TTC549 (cell line): Measurements from ENCODE around the gene EHF.
"Not testable (repeated sequence)": the region's sequence is repeated elsewhere in the genome, so short reads cannot be mapped to it uniquely, and the experiment has no call there.

Source experiments
- FAIRE-seq: peaks from 2 replicates; lab custom pipeline; 2012; peaks lifted over from hg19 to GRCh38; lab: Jason Lieb, UNC

EHF gene

DNA sequence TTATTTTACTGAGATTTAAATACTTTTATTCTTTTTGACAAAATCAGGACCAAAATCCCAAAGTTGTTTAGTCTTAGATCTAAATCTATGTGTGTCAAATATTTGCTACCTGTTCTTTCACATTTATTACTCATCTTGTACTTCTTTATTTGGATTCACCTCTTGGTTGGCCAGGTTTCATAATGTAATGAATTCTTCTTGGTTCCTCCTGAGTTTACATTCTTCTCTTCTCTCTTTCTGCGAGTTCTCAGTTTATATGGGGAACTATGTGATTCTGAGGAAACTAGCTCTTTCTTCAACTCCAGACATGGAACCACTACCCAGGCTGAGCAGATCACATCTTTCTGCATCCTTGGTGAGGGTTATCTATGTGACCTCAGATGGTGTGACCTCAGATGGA is 50.2 kb downstream of the EHF start:
- no peak for FAIRE-seq

DNA sequence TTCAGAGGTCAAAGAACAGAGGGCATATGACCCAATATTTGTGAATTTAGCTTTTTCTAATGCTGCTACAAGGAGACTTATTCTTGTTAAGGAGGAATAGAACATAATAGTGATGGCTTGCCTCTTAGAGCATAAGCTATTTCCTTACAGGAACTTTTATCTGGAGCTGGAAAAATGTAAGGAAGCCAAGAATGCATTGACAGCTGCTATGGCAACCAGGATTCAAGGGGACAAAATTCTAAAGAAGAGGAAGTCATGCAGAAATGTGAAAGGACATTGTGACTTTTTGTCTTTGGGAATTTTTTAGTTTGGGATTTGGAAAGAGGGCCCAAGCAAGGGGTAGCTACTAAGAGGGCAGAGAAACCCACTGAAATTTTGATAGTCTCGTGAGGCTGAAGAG is 51.1 kb downstream of the EHF start:
- FAIRE-seq = no peak

DNA sequence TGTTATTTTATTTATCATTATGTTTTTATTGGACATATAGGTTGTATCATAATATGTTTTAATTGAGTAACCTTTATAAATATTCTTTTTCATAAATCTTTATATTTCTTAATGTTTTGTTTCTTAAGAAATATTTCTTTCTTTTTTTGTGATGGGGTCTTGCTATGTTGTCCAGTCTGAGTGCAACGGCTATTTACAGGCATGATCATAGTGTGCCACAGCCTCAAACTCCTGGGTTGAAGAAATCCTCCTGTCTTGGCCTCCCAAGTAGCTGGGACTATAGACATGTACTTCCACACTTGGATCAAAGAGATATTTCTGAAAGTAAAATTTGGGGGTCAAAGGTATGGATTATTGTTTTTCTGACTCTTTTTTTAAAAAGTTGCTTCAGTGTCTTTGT is 53.1 kb downstream of the EHF start:
- peak; percentile 47 for FAIRE-seq

DNA sequence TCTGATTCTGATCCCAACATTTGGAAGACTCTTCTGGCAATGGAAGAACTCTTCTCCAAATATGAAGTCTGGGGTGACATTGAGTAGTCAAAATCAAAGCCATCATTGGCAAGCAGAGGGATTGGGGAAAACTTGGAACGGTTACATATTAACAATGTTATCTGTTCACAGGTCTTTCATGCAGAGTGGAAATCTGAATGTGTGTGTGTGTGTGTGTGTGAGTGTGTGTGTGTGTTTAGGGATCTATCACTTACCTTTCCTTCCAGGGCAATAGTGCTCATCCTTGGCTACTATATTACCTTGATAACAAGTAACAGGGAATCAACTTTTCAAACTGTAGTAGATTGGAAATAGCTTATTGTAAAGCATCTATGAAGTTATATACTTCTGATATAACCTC is 55.3 kb downstream of the EHF start:
- FAIRE-seq = no peak

DNA sequence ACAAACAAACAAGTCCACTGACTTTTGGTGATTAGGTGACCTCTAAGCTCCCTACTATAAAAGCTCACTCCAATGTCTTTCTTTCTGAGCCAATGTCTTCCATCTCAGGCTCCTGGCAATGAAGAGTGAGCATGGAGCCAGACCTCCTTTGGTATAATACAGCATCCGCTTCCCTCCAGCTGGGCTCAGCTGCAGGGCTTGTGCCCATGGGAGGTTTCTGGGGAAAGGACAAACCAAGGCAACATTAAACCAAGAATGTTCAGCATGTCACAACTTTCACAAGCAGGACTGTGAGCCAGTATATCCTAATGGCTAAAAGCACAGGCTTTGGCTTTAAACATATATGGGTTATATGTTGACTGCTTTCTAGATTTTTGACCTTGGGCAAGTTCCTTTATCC is 58.8 kb downstream of the EHF start:
- FAIRE-seq = no peak

DNA sequence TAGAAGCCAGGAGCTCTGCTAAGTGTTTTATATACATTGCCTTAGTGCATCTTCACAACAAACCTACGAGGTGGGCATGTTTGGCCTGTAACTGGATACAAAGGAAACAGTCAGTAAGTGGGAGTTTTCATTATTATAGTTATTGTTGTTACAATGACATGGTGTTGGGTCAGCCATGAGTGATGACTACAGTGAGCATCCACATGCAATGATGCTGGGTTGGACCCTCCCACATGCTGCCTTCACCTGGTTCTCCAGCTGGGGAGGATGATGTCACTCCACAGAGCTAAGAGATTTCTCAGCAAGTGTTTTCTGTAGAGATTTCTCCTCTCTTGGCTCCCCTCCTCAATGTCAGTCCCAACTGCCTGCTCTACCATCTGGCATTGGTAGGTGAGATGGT is 59.3 kb downstream of the EHF start:
- FAIRE-seq = no peak

DNA sequence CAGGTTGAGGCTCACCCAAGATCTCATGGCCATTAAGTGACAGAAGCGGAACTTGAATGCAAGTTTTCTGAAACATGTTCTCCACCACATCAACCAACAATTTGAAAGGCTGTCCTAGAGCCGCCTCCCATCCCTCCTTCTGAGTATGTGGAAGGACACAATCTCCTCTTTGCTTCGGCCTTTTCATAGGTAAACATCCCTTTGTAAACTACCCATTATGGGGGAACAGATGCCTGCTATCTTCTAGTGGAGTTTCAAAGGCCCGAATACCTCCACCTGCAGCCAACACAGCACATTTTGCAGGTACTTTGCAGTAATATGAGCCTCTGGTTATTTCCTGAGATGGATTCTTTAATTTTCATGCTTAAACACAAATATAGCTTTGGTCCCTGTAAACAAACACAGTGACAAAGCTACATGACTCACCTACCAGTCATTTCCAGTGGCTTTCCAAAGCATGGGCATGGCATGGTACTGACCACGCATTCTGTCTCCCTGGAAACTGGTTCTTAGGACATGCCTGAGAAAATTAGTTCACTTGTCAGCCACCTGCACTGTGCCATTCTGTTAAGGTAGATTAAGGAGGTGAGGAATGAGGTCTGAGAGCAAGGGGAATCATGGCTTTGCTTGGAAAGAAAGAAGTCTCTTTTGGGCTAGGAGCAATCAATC is 60.2 kb downstream of the EHF start:
- FAIRE-seq = no peak

DNA sequence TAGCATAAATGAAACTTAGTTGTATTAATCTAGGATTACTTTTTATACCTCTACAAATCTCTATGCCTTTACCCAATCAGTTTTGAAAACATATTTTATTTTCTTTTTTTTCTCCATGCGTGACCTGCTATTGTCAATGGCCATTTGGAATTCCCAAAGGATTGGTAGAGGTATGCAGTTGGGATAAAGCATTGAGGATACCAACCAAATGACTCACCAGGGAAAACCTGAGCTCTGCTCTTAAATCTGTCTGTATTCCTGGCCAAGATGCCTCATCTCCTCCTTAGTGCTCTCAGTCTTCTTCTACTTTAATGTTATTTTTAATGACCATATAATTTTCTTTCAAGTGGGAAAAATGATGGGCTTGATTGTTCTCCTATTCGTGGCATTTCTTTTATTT is 61.9 kb downstream of the EHF start:
- no peak for FAIRE-seq

DNA sequence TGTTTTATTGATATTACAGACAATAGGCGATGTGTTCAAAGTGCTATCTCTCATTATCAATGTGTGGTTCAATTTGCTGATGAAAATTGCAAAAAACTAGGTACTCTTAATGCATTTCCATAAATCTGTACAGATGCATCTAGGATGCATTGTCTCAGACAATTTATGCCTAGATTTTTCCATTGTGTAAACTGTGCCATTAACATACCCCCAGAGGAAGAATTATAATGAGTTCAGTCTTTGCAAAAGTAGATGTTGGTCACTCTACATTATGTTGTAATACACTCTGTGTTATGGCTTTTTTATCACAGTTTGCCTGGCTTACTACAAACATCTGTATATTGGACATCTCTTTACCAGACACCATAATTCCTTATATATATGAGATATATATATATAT is 62.5 kb downstream of the EHF start:
- FAIRE-seq = no peak

DNA sequence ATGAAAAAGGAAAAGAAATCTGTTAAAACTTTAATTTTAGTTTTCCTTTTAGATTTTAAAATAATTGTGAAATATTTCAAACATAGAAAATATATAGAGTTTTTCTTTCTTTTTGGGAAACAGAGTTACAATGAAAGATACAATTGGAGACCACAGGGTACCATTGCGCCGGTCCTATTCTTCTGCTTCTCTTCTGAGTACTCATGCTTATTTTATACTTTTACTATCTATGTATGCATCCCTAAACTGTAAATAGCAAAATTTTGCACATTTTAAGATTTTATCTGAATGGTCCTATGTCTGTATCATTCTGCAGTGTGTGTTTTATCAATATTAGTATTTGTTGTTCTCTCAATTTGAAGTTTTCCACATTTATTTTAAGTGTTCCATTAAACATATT is 65.0 kb downstream of the EHF start:
- FAIRE-seq = no peak

DNA sequence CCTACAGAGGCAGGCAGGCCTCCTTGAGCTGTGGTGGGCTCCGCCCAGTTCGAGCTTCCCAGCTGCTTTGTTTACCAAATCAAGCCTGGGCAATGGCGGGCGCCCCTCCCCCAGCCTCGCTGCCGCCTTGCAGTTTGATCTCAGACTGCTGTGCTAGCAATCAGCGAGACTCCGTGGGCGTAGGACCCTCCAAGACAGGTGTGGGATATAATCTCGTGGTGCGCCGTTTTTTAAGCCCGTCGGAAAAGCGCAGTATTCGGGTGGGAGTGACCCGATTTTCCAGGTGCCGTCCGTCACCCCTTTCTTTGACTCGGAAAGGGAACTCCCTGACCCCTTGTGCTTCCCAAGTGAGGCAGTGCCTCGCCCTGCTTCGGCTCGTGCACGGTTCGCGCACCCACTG is 71.4 kb downstream of the EHF start:
- FAIRE-seq = not testable (repeated sequence)

DNA sequence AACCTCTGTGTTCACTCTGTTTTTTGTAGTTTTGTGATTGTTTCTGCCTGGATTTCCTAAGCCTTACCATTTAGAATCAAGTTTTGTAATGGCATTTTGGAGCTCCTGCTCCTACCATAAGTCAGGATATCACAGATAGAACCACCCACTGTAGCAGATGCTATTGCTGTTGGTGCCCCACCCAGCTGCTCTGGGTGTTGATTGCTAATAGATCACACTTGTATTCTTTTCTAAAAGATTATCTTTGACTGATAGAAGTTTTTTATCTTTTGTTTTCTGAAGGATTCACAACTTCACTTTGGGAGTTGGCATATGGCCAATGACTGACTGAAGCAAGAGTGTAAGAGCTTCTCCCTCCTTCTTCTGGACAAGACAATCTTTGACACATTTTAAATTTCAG is 76.0 kb downstream of the EHF start:
- no peak for FAIRE-seq

DNA sequence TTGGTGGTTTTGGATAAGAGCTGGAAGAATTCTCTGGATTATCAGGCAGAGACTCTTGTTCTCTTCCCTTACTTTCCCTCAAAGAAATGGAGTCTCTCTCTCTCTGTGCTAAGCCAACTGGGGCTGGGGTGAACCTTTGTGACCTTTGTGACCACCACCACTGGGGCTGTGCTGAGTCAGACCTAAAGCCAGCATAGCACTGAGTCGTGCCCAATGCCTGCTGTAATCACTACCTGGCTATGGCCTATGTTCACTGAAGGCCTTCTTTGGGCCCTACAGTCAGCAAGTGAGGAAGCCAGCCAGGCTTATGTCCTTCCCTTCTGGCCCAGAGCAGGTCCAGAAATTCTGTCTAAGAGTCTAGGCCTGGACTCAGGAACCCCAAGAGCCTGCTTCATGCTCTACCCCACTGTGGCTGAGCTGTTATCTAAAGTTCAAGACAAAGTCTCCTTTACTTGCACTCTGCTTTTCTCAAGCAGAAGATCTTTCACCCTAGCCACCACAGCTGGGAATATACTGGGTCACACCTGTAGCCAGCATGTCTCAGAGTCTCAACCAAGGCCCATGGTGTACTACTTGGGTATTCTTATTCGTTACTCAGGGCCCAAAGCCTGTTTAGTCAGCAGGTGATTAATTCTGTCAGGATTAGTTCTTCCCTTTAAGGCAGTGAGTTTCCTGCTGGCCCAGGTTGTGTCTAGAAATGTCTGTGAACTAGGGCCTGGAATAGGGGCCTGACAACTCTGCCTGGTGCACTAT is 86.0 kb downstream of the EHF start:
- no peak for FAIRE-seq

DNA sequence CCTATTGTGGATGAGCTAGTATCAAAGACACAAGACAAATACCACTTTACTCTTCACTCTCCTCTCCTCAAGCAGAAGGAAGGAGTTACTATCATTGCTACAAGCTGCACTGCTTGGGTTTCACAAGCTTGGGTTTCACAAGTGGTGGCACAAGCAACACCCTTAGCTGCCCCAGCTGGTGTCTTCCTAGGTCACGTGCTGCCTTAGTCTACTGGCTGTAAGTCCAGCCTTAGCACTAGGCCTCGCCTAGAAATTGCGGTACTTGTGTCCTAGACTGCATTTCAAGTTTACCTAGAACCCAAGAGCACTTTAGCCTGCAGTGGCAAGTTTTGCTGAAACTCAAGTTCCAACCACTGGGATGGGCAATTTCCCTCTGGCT is 86.6 kb downstream of the EHF start:
- FAIRE-seq = no peak
